HL-60/S4 treated with retinoic acid at 250 ng/mL for 4 days and 3 days (cell line): ENCODE results near the gene FCN3.
"Not testable (repeated sequence)": the region's sequence is repeated elsewhere in the genome, so short reads cannot be mapped to it uniquely, and the experiment has no call there.

Source experiments
- in situ Hi-C: fragments of 300-500 bp; cut with MboI; formaldehyde crosslinking; loops from 2 replicates; pipeline ENCODE4 v1.7.0; 2022; ENCODE audit warnings: low sequenced_read_pairs

The FCN3 gene

DNA sequence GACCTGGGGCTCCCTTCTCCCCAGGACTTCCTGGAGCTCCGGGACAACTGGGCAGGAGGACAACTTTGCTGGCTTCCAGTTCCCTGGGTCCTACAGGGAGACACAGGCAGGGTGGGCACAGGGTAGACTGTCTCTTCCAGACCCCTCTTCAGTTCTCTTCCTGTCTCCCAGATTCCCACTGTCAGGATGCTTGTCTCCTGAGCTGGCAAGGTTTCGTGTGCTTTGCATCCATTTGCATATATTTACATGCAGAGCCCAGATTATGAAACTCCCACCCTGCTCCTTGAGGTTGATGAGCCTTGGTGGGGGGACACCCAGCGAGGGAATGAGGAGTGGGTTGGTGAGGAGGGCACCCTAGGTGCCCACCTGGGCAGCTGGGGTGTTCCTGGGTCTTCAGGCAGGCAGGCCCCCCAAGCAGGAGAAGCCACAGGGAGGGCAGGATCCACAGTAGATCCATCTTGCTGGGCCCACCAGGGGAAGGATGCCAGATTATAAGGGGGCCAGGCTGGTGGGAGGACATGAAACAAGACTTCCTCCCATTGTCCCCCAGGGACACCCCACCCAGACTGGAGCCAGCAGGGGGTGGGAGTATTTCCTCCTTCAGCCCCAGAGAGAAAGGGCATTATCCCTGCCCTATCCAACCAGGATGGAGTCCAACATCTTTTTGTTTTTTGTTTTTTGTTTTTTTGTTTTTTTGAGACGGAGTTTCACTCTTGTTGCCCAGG, at the start of gene FCN3:
Gene FCN3, minus strand, starts transcription at position 463 of the 725 bp plus-strand sequence. Its CDS starts 6 bp downstream, at position 457.
- in situ Hi-C loops: no loop called here

DNA sequence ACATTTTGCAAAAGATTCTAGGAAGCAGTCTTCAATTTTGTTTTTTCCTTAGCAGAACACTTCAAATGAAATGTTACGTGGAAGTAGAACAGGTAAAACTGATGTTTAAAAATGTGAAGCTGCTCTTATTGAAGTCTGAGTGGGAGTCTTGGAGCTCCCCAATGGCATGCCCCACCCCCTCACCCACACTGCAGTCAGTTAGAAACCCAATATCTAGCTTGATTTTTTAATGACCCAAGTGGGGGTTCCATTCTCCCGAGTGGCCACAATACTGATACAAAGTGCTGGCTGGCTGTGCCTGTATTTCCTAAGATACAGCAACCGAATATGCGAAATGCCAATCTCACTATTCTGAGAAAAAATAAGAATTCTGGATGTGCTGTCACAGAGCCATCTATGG, 49.1 kb upstream of the FCN3 start:
- in situ Hi-C loops: no loop called here

DNA sequence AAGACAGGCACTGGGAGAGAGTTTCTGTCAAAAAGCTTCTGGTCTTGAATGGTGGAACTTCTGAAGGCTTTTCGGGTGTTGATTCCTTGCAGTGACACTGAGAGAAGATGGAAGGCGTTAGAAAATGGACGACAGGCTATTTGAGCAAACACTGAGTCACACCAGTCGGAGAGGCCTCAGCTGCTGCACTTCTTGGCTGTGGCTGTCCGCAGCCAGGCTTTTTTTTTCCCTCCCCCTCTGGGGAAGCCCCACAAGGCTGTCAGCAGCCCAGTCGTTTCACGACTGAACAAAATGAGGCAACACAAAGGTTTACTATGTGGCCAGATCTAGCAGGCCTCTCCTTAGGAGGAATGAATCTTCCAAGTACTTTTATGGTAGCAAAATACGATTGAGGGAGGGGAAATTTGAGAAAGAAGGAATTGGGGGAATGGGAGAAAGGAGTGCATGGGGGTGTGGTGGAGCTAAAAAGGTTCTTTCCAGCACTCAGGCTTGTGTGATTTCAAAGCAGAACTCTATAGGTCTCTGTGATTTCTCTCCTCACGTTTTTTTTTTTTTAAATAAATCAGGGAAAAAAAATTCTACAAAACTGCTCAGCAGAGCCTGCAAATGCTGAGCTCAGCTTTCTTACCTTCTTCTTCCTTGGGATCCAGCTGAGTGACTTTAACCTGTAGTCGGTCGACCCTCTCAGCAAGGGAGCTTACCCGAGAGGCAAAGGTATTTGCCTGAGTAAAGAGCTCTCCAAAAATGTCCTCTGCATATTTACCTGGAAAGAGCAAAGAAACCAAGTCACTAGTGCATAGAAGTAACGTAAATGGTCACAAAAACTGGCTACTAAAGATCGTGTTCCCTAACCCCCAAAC, 43.9 kb upstream of the FCN3 start:
- in situ Hi-C loops: no loop called here

DNA sequence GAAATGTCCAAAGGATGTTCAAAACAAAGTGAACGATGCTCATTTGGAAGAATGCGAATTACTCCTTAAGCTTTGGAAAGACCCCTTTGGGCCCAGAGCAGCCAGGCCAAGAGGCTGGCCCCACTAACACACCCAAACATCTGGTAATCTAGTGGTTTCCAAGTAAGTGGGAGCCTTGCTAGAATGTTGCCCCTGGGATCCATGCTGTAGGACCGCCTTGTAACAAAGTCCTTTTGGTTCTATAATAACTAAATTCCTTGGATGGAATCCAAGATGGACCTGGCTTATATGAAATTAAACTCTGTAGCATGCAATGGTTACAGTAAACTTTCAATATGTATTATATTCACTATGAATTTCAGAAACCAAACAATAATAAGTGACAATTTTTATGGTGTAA, 43.1 kb upstream of the FCN3 start:
- in situ Hi-C loops: no loop called here

GRCh38 chr1:27416387-27417111, 41.9 kb upstream of the FCN3 start:
- in situ Hi-C loops: no loop called here

DNA sequence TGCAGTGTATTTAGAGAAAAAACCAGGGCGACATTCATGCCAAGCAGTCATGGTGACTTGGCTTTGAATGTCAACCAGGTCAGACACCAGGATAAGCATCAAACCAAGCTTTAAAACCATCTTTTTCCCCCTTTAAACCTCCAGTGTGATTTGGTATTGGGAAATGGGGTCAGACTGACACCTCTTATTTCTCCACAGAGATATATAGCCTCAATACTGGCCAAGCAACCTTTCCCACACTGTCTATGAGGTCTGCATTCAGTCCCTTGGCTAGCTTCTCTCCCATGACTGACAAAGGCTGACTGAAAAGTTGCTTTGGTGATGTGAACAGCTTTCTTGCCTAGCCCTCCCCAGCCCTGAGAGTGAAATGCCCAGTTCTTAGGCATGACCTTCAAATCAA, 39.5 kb upstream of the FCN3 start:
- in situ Hi-C loops: no loop called here

DNA sequence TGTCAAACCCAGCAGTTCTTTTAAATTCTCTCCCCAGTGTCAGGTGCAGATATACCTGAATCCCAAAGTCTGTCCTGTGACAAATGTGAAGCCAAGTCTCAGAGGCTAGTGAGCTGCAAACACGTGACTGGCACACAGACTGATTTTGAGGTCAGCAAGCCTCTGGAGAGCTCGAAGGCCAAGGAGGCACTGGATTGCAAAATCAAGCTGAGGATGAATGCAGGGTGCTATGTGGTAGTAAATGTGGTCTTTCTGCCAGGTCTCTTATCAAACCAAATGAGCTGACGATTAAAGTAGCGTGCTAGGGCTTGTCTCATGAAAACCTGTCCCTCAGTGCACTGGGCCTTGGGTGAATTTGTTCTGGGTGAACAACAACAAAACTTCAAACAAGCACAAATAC, 38.4 kb upstream of the FCN3 start:
- in situ Hi-C loops: no loop called here

DNA sequence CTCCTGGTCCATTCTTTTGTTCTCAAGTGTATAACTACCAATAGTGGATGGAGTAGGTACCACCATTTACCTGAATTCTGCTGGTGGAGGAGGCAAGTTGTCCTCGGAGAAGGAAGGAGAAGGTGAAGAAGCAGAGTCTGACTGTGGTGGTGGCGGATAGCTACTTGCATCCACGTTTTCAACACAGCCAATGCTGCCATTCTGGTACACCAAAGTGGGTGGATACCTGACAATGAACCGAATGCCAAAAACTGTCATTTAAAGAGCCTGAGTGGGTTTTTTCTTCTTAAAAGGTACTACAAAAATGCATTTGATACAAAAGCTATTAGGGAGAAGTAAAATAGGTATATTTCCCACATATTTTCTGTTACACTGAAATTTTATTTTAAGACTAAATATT, 37.9 kb upstream of the FCN3 start:
- in situ Hi-C loops: no loop called here

DNA sequence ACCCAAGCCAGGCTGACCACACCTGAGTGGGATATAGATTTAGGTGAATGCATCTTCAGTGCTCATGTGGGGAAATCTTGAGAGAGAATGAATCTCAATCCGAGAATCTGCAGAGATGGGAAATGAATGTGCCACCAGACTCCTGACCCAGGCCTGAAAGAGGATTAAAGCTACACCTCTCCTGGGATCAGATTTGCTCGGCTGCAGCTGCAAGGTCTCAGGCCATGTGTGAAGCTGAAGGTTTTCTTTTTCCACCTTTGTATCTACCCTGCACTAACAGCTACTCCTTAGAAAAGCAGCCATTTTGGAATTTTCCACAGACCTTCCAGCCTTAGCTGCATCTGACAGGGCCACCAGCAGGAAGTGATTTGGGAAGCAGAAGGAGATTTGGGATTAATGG, 36.1 kb upstream of the FCN3 start:
- in situ Hi-C loops: no loop called here

- in situ Hi-C loops: no loop called here
Measured at GRCh38 chr1:27409669-27410068, 35.0 kb upstream of the FCN3 start.

DNA sequence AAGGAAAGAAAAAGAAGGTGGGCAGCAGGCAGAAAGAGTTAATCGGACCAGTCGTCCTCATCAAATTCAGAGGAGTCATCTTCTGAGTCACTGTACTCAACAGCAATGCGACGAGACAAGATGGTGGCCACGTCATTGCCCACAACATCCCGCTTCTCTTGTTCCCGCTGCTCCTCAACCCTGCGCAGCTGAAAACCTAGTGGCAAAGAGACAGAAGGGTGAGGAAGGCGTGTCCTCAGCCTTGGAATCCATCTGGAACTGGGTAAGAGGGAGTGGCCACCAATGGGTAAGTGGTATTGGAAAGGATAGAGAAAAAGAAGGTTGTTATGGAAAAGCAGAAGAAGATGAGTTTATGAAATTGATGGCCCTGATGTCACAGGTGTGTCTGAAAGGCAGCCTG, 33.5 kb upstream of the FCN3 start:
- in situ Hi-C loops: no loop called here

DNA sequence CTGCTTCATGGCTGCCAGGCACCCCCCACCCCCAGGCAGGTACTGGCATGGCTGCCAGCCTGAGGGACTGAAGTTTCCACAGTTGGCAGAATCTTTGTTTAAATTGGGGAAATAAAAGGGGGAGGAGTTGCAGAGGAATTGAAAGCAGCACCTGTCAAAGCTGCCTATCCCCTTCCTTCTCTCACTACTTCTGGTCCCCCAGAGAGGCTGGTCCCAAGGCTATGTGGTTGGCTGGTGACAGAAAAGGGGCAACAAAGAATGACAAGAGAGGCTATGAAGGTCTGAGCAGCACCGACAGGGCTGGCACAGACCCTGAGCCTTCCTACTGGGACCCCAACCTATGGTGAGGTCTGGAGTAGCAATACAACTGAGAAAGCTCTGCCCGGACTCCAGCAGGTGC, 32.2 kb upstream of the FCN3 start:
- in situ Hi-C loops: not testable (repeated sequence)

DNA sequence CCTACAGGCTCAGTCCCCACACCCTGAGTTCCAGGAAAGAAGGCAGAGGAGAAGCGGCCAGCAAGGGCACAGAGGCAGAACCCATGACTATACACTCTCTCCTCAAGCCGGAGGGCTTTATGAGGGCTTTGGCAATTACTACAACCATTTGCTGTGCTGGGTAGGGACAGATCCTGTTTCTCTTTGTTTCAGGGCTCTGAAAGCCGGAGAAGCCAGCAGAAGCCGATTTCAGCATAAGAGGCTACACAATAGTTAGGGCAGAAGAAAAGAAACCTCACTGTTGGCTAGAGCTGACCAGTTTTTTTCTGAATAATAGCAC, 31.7 kb upstream of the FCN3 start:
- in situ Hi-C loops: no loop called here

DNA sequence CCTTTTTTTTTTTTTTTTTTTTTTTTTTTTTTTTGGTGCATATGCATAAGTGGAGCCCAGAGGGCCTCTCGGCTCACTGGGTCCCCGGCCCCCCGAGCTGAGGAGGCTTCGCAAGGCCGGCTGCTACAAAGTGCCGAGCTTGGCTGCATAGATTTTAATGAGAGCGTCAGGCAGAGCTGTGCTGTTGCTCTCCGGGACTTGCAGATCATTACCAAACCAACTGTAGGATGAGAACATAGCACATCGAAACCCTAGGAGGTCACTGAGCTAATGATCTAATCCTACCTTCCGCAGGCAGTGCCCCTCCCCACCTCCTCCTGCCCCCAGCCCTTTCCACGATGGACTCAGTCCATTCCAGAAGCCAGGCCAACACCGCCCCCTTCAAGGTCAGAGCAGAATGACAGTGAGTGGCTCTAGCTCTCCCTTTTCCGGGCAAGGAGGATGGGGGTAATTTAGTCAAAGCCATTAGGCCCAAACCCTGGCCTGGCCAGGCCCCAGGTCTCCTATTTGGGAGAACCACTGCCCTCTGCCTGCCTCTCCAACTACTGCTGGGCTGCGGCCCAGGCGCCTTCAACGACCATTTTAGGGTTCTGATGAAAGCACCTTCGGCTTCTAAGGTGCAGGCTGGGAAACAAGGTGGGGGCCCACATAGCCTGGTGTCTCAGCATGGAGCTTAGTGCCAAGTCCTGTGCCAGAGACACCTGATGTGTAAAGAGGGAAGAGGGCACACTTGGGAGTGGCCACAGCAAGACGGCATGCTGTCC, 31.2 kb upstream of the FCN3 start:
- in situ Hi-C loops: not testable (repeated sequence)

- in situ Hi-C loops: no loop called here
Measured at GRCh38 chr1:27405074-27405473, 30.4 kb upstream of the FCN3 start.

DNA sequence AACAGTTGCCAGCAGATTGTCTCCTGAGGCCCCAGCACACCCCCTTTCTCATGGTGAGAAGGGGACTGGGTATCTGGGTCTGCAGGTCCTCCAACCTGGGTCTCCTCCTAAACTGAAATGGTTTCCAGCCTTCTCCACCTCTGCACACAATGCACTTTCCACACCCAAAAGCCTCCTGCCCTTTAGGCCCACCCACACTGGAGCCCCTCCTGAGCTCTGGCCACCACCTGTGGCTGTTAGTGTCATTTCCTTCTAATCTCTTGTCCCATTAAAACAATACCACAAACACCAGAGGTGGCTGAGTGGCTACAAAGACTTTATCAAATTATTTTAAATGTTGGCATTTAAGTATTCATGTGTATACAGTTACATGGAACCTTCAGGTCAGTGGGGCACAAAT, 29.3 kb upstream of the FCN3 start:
- in situ Hi-C loops: no loop called here

DNA sequence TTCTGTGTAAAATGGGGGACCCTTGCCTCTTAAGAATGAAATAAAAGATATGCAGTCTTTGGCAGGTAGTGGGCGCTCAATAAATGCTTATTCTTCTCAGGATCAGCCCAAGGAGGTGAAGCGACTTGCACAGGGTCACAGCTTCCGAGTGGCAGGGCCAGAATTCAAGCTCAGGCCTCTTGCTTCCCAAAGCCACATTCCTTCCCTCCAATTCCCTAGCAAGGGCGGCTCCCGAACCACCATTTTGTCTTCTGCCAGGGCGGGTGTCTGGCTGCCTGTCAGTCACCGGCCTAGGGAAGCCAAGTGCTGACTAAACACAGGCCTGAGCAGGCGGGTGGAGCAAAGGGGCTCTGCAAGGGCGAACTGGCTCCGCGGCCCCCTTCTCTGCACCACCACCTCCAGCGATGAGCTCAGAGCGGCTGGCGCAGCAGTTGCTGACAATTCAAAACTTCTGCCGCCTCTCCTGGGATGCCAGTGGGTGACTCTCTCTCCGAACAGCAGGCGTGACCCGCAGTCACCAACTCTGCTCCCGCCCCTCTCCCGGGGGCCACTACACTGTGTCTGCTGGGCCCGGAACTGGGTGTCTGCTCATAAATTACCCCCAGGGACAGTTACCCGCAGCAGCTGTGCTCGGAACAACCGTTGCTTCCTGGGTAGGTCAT, 28.6 kb upstream of the FCN3 start:
- in situ Hi-C loops: no loop called here

GRCh38 chr1:27402349-27402754, 27.7 kb upstream of the FCN3 start:
- in situ Hi-C loops: no loop called here

- in situ Hi-C loops: no loop called here
Measured at GRCh38 chr1:27400963-27401341, 26.3 kb upstream of the FCN3 start.

DNA sequence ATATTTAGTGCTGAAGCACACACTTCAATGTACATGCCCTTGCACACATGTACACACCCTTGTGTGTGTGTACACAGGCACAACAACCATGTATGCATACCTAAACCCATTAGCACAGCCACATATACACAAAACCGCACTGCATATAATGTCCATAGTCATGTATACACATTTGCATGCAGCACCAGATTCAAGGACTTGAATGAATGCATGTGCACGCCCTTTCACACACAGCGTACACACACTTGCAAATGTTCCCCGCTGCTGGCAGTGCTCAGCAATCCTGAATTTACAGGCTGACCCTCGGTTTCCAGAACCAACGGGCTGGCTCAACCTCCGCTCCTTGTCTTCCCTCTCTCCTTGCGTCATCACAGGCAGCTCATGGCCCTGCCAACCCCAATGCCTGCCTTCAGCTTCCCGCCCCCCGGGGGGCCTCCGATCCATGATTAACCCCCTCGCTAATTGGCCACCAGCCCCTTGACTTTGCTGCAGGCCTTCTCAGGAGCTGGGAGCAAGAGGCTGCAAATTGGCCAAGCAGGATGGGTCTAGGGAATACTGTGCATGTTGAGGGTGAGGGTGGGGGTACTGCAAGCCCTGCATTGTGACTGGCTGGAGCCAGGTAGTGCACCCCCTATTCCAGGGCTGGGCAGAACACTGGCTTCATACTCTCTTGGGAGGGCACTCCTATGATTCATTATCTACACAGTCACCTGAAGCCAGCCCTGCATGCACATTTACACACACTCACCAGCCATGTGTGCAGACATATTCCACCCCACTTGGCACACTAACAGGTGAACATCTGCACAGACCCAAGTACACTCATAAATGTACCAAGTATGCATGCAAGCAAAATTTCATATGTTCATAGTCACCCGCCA, 25.7 kb upstream of the FCN3 start:
- in situ Hi-C loops: no loop called here
